Left ventricle myocardium inferior (tissue), 1 donor: Measurements from ENCODE around the gene ABCD1. TPM values are rescaled to one million over a fixed set of nuclear protein-coding genes. Genes with fewer than 3 reads are reported as not detected.
"Not testable (repeated sequence)": the region's sequence is repeated elsewhere in the genome, so short reads cannot be mapped to it uniquely, and the experiment has no call there.

Experiments
- DNase-seq: peaks from one replicate; pipeline ENCODE4 v3.0.0-alpha.2; 2020
- H3K27ac ChIP-seq: fragments of 200-600 bp; replicated peaks from 2 replicates; pipeline ENCODE4 v1.8.0; 2021
- H3K27me3 ChIP-seq: fragments of 200-600 bp; 2 replicates; pipeline ENCODE4 v1.8.0; 2021; ENCODE audit warnings: low read depth
- H3K36me3 ChIP-seq: fragments of 200-600 bp; 2 replicates; pipeline ENCODE4 v1.8.0; 2021
- H3K4me1 ChIP-seq: fragments of 200-600 bp; 2 replicates; pipeline ENCODE4 v1.8.0; 2021
- H3K4me3 ChIP-seq: fragments of 200-600 bp; 2 replicates; pipeline ENCODE4 v1.8.0; 2021; ENCODE audit warnings: mild to moderate bottlenecking, moderate library complexity
- H3K9me3 ChIP-seq: fragments of 200-600 bp; replicated peaks from 2 replicates; pipeline ENCODE4 v1.8.0; 2021
- CTCF ChIP-seq: fragments of 200-600 bp; IDR thresholded peaks from 2 replicates; pipeline ENCODE4 v1.8.0; 2021; ENCODE audit warnings: antibody characterized with exemption, mild to moderate bottlenecking, borderline replicate concordance
- intact Hi-C: fragments of 100-400 bp; cut with micrococcal nuclease; formaldehyde crosslinking; loops from one replicate; pipeline ENCODE4 v1.11.0; 2022
- total RNA-seq: library from RNA; stranded (reverse); fragmentation: NEBNext Ultra II Directional; extraction: Animal tissue kit (Norgen Biotek cat#: 25700); gene quantifications from one replicate; pipeline ENCODE4 v1.2.1, GENCODE V29; 2021
- donor health status: DM: no; HTN: yes; CAD: no; lungs with severe emphysema.

The ABCD1 gene
- total RNA-seq, 1 donor from 2014 or later = 16.0 TPM

- DNase-seq = no peak
- H3K4me1 ChIP-seq = peaks cover 43% of the 10 kb centered on the region
Measured at GRCh38 chrX:153702336-153703035, 22.2 kb upstream of the ABCD1 start.

GRCh38 chrX:153703036-153703370 lies 21.7 kb upstream of the ABCD1 start:
- intact Hi-C loops = no loop called here
- H3K36me3 ChIP-seq = peaks cover 4% of the 10 kb centered on the region
- H3K27me3 ChIP-seq = no peaks in the 10 kb centered on the region
- no peak overlapping the region for H3K4me3 ChIP-seq
- H3K27ac ChIP-seq = peak overlapping the region; percentile 85
- H3K9me3 ChIP-seq = no peaks in the 10 kb centered on the region
- peak; percentile 42 for DNase-seq
- TF ChIP-seq CTCF = no peak
- H3K4me1 ChIP-seq = peaks cover 48% of the 10 kb centered on the region

More at GRCh38 chrX:153702336-153703035, 22.2 kb upstream of the ABCD1 start:
- Histone ChIP-seq H3K36me3 (peaks cover 4% of the 10 kb centered on the region), H3K4me3 (no peak overlapping the region), H3K27ac (peak overlapping the region; percentile 85), H3K27me3 (no peaks in the 10 kb centered on the region), H3K9me3 (no peaks in the 10 kb centered on the region)
- no peak for TF ChIP-seq CTCF
- intact Hi-C loops = no loop called here

GRCh38 chrX:153704021-153704526 lies 20.6 kb upstream of the ABCD1 start:
- TF ChIP-seq CTCF = no peak
- intact Hi-C loops = no loop called here
- DNase-seq = no peak
- Histone ChIP-seq H3K4me1 (peaks cover 50% of the 10 kb centered on the region), H3K4me3 (no peak overlapping the region), H3K27me3 (no peaks in the 10 kb centered on the region), H3K36me3 (peaks cover 4% of the 10 kb centered on the region), H3K27ac (peak overlapping the region; percentile 85), H3K9me3 (no peaks in the 10 kb centered on the region)

GRCh38 chrX:153704631-153705402 lies 19.8 kb upstream of the ABCD1 start:
- H3K27me3 ChIP-seq, H3K36me3 ChIP-seq, DNase-seq, intact Hi-C loops, H3K9me3 ChIP-seq: not testable (repeated sequence)
- H3K4me3 ChIP-seq = peak overlapping the region; percentile 57
- H3K27ac ChIP-seq = peak overlapping the region; percentile 85
- peaks cover 47% of the 10 kb centered on the region for H3K4me1 ChIP-seq

- H3K4me3 ChIP-seq = peak overlapping the region; percentile 57
- DNase-seq, intact Hi-C loops, H3K36me3 ChIP-seq, H3K27me3 ChIP-seq, H3K9me3 ChIP-seq: not testable (repeated sequence)
- peaks cover 51% of the 10 kb centered on the region for H3K4me1 ChIP-seq
- TF ChIP-seq CTCF = peak; percentile 42
- peak overlapping the region; percentile 85 for H3K27ac ChIP-seq
Measured at GRCh38 chrX:153705403-153706060, 19.1 kb upstream of the ABCD1 start.
